HEK293 (cell line): ENCODE results near the gene PRR33.

ENCODE experiments used
- CTCF ChIA-PET: fragments of 350-600 bp; formaldehyde crosslinking; extraction: SDS; loops from one replicate; lab custom pipeline; 2021; ENCODE audit warnings: antibody characterized with exemption; lab: Yijun Ruan, JAX
- POLR2A ChIA-PET: fragments of 300-600 bp; formaldehyde crosslinking; extraction: SDS; loops from one replicate; lab custom pipeline; 2020; ENCODE audit warnings: antibody characterized with exemption, inconsistent platforms; lab: Yijun Ruan, JAX
- H3K27ac ChIP-seq: fragments of 200-500 bp; sonication (Bioruptor generic); 2 replicates; pipeline ENCODE4 v1.5.1; 2014; ENCODE audit warnings: low read depth, low read length, control low read depth, inconsistent platforms; ENCODE audit errors: extremely low read depth
- H3K36me3 ChIP-seq, 2 experiments: fragments of 200-500 bp in 1 of 2; sonication (Bioruptor generic) in 1 of 2; 1 replicate in 1 of 2; 2 replicates in 1 of 2; pipeline ENCODE4 v1.5.1; 2014 to 2017; ENCODE audit warnings: inconsistent platforms in 2 of 2, low read length in 2 of 2; ENCODE audit not compliant: control insufficient read depth in 2 of 2, insufficient read depth in 1 of 2
- H3K4me1 ChIP-seq: fragments of 200-500 bp; sonication (Bioruptor generic); 2 replicates; pipeline ENCODE4 v1.5.1; 2014; ENCODE audit warnings: mild to moderate bottlenecking, low read length, inconsistent platforms; ENCODE audit not compliant: control insufficient read depth, insufficient read depth
- H3K4me3 ChIP-seq: 2 replicates; pipeline ENCODE4 v1.5.1; 2011; ENCODE audit warnings: low read depth, mild to moderate bottlenecking, control low read depth, low read length, moderate library complexity
- H3K9me3 ChIP-seq: fragments of 200-500 bp; sonication (Bioruptor generic); 2 replicates; pipeline ENCODE4 v1.5.1; 2014; ENCODE audit warnings: low read depth, low read length, inconsistent platforms; ENCODE audit not compliant: control insufficient read depth, insufficient read depth
- IKZF3 ChIP-seq: fragments of 450-650 bp; IDR thresholded peaks from 2 replicates; pipeline ENCODE4 v1.5.0; 2018; ENCODE audit warnings: missing biosample characterization, mild to moderate bottlenecking, missing genetic modification characterization, moderate library complexity
- KLF8 ChIP-seq: fragments of 450-650 bp; formaldehyde crosslinking; IDR thresholded peaks from 2 replicates; pipeline ENCODE4 v1.5.1; 2016; ENCODE audit warnings: missing biosample characterization, missing genetic modification characterization
- MZF1 ChIP-seq: fragments of 450-650 bp; formaldehyde crosslinking; IDR thresholded peaks from 2 replicates; pipeline ENCODE4 v1.5.1; 2017; ENCODE audit warnings: missing biosample characterization, missing genetic modification characterization, borderline replicate concordance
- TCF7L2 ChIP-seq: IDR thresholded peaks from 2 replicates; pipeline ENCODE4 v1.6.1; 2011; ENCODE audit warnings: low read depth, mild to moderate bottlenecking, inconsistent platforms, low read length, moderate library complexity, borderline replicate concordance
- ZBTB1 ChIP-seq: fragments of 450-650 bp; formaldehyde crosslinking; IDR thresholded peaks from 2 replicates; pipeline ENCODE4 v1.5.1; 2016; ENCODE audit warnings: missing biosample characterization, missing genetic modification characterization
- ZFHX2 ChIP-seq: fragments of 450-650 bp; formaldehyde crosslinking; conservative IDR thresholded peaks from 2 replicates; pipeline ENCODE4 v1.5.1; 2016; ENCODE audit warnings: missing biosample characterization, missing genetic modification characterization
- ZIC2 ChIP-seq: fragments of 450-650 bp; formaldehyde crosslinking; IDR thresholded peaks from 2 replicates; pipeline ENCODE4 v1.5.1; 2016; ENCODE audit warnings: missing biosample characterization, missing genetic modification characterization
- ZNF114 ChIP-seq: fragments of 450-650 bp; formaldehyde crosslinking; IDR thresholded peaks from 2 replicates; pipeline ENCODE4 v1.5.0; 2017; ENCODE audit warnings: missing biosample characterization, missing genetic modification characterization
- ZNF175 ChIP-seq: fragments of 450-650 bp; formaldehyde crosslinking; IDR thresholded peaks from 2 replicates; pipeline ENCODE4 v1.5.1; 2016; ENCODE audit warnings: missing biosample characterization, missing genetic modification characterization
- ZNF184 ChIP-seq: fragments of 450-650 bp; IDR thresholded peaks from 2 replicates; pipeline ENCODE4 v1.5.1; 2018; ENCODE audit warnings: missing biosample characterization, mild to moderate bottlenecking, missing genetic modification characterization
- ZNF19 ChIP-seq: fragments of 450-650 bp; formaldehyde crosslinking; IDR thresholded peaks from 2 replicates; pipeline ENCODE4; 2016; ENCODE audit warnings: missing biosample characterization, missing genetic modification characterization, low read depth
- ZNF2 ChIP-seq: fragments of 450-650 bp; formaldehyde crosslinking; IDR thresholded peaks from 2 replicates; pipeline ENCODE4 v1.5.1; 2016; ENCODE audit warnings: missing biosample characterization, missing genetic modification characterization
- ZNF221 ChIP-seq: fragments of 450-650 bp; formaldehyde crosslinking; IDR thresholded peaks from 2 replicates; pipeline ENCODE4 v1.5.1; 2017; ENCODE audit warnings: missing biosample characterization, missing genetic modification characterization, borderline replicate concordance
- ZNF223 ChIP-seq: fragments of 450-650 bp; formaldehyde crosslinking; IDR thresholded peaks from 2 replicates; pipeline ENCODE4 v1.5.1; 2016; ENCODE audit warnings: missing biosample characterization, missing genetic modification characterization
- ZNF280D ChIP-seq: fragments of 450-650 bp; formaldehyde crosslinking; IDR thresholded peaks from 2 replicates; pipeline ENCODE4 v1.5.1; 2016; ENCODE audit warnings: missing biosample characterization, missing genetic modification characterization
- ZNF335 ChIP-seq: fragments of 450-650 bp; formaldehyde crosslinking; conservative IDR thresholded peaks from 2 replicates; pipeline ENCODE4 v1.5.1; 2016; ENCODE audit warnings: missing biosample characterization, missing genetic modification characterization
- ZNF354C ChIP-seq: fragments of 450-650 bp; formaldehyde crosslinking; IDR thresholded peaks from 2 replicates; pipeline ENCODE4 v1.5.1; 2016; ENCODE audit warnings: missing biosample characterization, missing genetic modification characterization, low read depth, borderline replicate concordance
- ZNF423 ChIP-seq: fragments of 450-650 bp; formaldehyde crosslinking; IDR thresholded peaks from 2 replicates; pipeline ENCODE4 v1.5.1; 2016; ENCODE audit warnings: missing biosample characterization, missing genetic modification characterization
- ZNF580 ChIP-seq: fragments of 450-650 bp; formaldehyde crosslinking; IDR thresholded peaks from 2 replicates; pipeline ENCODE4 v1.5.1; 2016; ENCODE audit warnings: missing biosample characterization, missing genetic modification characterization
- ZNF639 ChIP-seq: fragments of 450-650 bp; formaldehyde crosslinking; IDR thresholded peaks from 2 replicates; pipeline ENCODE4 v1.5.1; 2016; ENCODE audit warnings: missing biosample characterization, missing genetic modification characterization
- TF ChIP-seq, protein P1 (sequence below): fragments of 450-650 bp; formaldehyde crosslinking; IDR thresholded peaks from 2 replicates; pipeline ENCODE4 v1.5.1; 2016; ENCODE audit warnings: missing biosample characterization, missing genetic modification characterization
- TF ChIP-seq, protein P2 (sequence below): fragments of 450-650 bp; formaldehyde crosslinking; IDR thresholded peaks from 2 replicates; pipeline ENCODE4 v1.5.1; 2016; ENCODE audit warnings: missing biosample characterization, missing genetic modification characterization
- TF ChIP-seq, protein P3 (sequence below): fragments of 450-650 bp; formaldehyde crosslinking; IDR thresholded peaks from 2 replicates; pipeline ENCODE4 v1.5.1; 2016; ENCODE audit warnings: missing biosample characterization, missing genetic modification characterization, borderline replicate concordance

Gene PRR33

GRCh38 chr11:1913271-1914060 lies 21.8 kb upstream of the PRR33 start:
- POLR2A ChIA-PET = no interaction called here
- no peaks in the 10 kb centered on the region for H3K9me3 ChIP-seq
- H3K27ac ChIP-seq = no peak overlapping the region
- H3K4me3 ChIP-seq = no peak overlapping the region
- TF ChIP-seq ZIC2 = no peak
- TF ChIP-seq ZNF2 = no peak
- TF ChIP-seq KLF8 (tag by site-specific recombination) = no peak
- no peak for TF ChIP-seq ZBTB1
- TF ChIP-seq, protein P1, sequence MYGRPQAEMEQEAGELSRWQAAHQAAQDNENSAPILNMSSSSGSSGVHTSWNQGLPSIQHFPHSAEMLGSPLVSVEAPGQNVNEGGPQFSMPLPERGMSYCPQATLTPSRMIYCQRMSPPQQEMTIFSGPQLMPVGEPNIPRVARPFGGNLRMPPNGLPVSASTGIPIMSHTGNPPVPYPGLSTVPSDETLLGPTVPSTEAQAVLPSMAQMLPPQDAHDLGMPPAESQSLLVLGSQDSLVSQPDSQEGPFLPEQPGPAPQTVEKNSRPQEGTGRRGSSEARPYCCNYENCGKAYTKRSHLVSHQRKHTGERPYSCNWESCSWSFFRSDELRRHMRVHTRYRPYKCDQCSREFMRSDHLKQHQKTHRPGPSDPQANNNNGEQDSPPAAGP (tag by site-specific recombination) = no peak
- TF ChIP-seq ZNF221 (tag by site-specific recombination) = no peak
- TF ChIP-seq, protein P2, sequence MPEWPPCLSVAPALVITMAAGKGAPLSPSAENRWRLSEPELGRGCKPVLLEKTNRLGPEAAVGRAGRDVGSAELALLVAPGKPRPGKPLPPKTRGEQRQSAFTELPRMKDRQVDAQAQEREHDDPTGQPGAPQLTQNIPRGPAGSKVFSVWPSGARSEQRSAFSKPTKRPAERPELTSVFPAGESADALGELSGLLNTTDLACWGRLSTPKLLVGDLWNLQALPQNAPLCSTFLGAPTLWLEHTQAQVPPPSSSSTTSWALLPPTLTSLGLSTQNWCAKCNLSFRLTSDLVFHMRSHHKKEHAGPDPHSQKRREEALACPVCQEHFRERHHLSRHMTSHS (tag by site-specific recombination) = no peak
- no peak for TF ChIP-seq ZNF223 (tag by site-specific recombination)
- no peak for TF ChIP-seq TCF7L2
- TF ChIP-seq ZNF280D (tag by site-specific recombination) = no peak
- TF ChIP-seq ZNF423 (tag by site-specific recombination) = no peak
- TF ChIP-seq ZNF19 (tag by site-specific recombination) = no peak
- no peak for TF ChIP-seq MZF1 (tag by site-specific recombination)
- CTCF ChIA-PET = interaction anchor here (0.5 kb wide), 1 partner anchor 472 kb away, joined by 3 read pairs; no protein-coding TSS in a partner anchor
- no peaks in the 10 kb centered on the region for H3K4me1 ChIP-seq
- H3K36me3 ChIP-seq = no peaks in the 10 kb centered on the region

- POLR2A ChIA-PET = no interaction called here
- Histone ChIP-seq H3K4me1 (no peaks in the 10 kb centered on the region), H3K9me3 (no peaks in the 10 kb centered on the region), H3K27ac (no peak overlapping the region), H3K4me3 (no peak overlapping the region), H3K36me3 (no peaks in the 10 kb centered on the region)
- CTCF ChIA-PET = interaction anchor here (0.7 kb wide), 1 partner anchor 197 kb away, joined by 3 read pairs; no protein-coding TSS in a partner anchor
- TF ChIP-seq ZNF184 (tag by site-specific recombination) (no peak), ZNF335 (tag by site-specific recombination) (no peak), ZFHX2 (tag by site-specific recombination) (no peak)
These were observed 20.7 kb upstream of the PRR33 start for GRCh38 chr11:1912289-1912878.

- POLR2A ChIA-PET = no interaction called here
- no peaks in the 10 kb centered on the region for H3K4me1 ChIP-seq
- no peak for TF ChIP-seq ZNF354C (tag by site-specific recombination)
- TF ChIP-seq IKZF3 (tag by site-specific recombination) = no peak
- no peak for TF ChIP-seq ZNF639 (tag by site-specific recombination)
- TF ChIP-seq ZNF114 (tag by site-specific recombination) = no peak
- TF ChIP-seq ZNF175 (tag by site-specific recombination) = no peak
- no peak for TF ChIP-seq ZNF580 (tag by site-specific recombination)
- TF ChIP-seq, protein P3, sequence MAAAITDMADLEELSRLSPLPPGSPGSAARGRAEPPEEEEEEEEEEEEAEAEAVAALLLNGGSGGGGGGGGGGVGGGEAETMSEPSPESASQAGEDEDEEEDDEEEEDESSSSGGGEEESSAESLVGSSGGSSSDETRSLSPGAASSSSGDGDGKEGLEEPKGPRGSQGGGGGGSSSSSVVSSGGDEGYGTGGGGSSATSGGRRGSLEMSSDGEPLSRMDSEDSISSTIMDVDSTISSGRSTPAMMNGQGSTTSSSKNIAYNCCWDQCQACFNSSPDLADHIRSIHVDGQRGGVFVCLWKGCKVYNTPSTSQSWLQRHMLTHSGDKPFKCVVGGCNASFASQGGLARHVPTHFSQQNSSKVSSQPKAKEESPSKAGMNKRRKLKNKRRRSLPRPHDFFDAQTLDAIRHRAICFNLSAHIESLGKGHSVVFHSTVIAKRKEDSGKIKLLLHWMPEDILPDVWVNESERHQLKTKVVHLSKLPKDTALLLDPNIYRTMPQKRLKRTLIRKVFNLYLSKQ (tag by site-specific recombination) = no peak
These were observed 17.8 kb upstream of the PRR33 start for GRCh38 chr11:1909524-1909923.

More at GRCh38 chr11:1909524-1909923, 17.8 kb upstream of the PRR33 start:
- no peak overlapping the region for H3K4me3 ChIP-seq
- no peaks in the 10 kb centered on the region for H3K36me3 ChIP-seq
- CTCF ChIA-PET = no interaction called here
- no peaks in the 10 kb centered on the region for H3K9me3 ChIP-seq
- no peak overlapping the region for H3K27ac ChIP-seq
